Measurements from ENCODE around the gene CIB4.

CIB4 gene

GRCh38 chr2:26609205-26609631 lies 31.9 kb downstream of the CIB4 start:
- DNase-seq (ENCODE audit: low spot score) = no peak

- DNase-seq (ENCODE audit: low spot score) = no peak
Measured at GRCh38 chr2:26608557-26608956, 32.6 kb downstream of the CIB4 start.

GRCh38 chr2:26607698-26608097 lies 33.5 kb downstream of the CIB4 start:
- DNase-seq (ENCODE audit: low spot score) = no peak

- no peak for DNase-seq (ENCODE audit: low spot score)
Measured at GRCh38 chr2:26606847-26607190, 34.3 kb downstream of the CIB4 start.

- DNase-seq (ENCODE audit: low spot score) = no peak
Measured at GRCh38 chr2:26605999-26606846, 34.9 kb downstream of the CIB4 start.

- DNase-seq (ENCODE audit: low spot score) = peak; percentile 56
Measured at GRCh38 chr2:26605195-26605998, 35.8 kb downstream of the CIB4 start.

GRCh38 chr2:26602575-26602974 lies 38.6 kb downstream of the CIB4 start:
- no peak for DNase-seq (ENCODE audit: low spot score)

- DNase-seq (ENCODE audit: low spot score) = no peak
Measured at GRCh38 chr2:26599387-26599786, 41.8 kb downstream of the CIB4 start.

- no peak for DNase-seq (ENCODE audit: low spot score)
Measured at GRCh38 chr2:26598996-26599373, 42.2 kb downstream of the CIB4 start.

GRCh38 chr2:26598336-26598995 lies 42.7 kb downstream of the CIB4 start:
- DNase-seq (ENCODE audit: low spot score) = no peak

GRCh38 chr2:26597197-26597596 lies 44.0 kb downstream of the CIB4 start:
- DNase-seq (ENCODE audit: low spot score) = no peak

- no peak for DNase-seq (ENCODE audit: low spot score)
Measured at GRCh38 chr2:26595146-26595545, 46.0 kb downstream of the CIB4 start.

GRCh38 chr2:26591619-26592505 lies 49.3 kb downstream of the CIB4 start:
- DNase-seq (ENCODE audit: low spot score) = no peak

GRCh38 chr2:26590980-26591618 lies 50.1 kb downstream of the CIB4 start:
- DNase-seq (ENCODE audit: low spot score) = no peak

GRCh38 chr2:26590508-26590907 lies 50.7 kb downstream of the CIB4 start:
- no peak for DNase-seq (ENCODE audit: low spot score)

- DNase-seq (ENCODE audit: low spot score) = no peak
Measured at GRCh38 chr2:26588576-26588975, 52.6 kb downstream of the CIB4 start.

GRCh38 chr2:26587994-26588393 lies 53.2 kb downstream of the CIB4 start:
- no peak for DNase-seq (ENCODE audit: low spot score)

- DNase-seq (ENCODE audit: low spot score) = no peak
Measured at GRCh38 chr2:26585966-26586365, 55.2 kb downstream of the CIB4 start.

- DNase-seq (ENCODE audit: low spot score) = no peak
Measured at GRCh38 chr2:26585100-26585499, 56.1 kb downstream of the CIB4 start.

- no peak for DNase-seq (ENCODE audit: low spot score)
Measured at GRCh38 chr2:26584656-26585055, 56.5 kb downstream of the CIB4 start.

GRCh38 chr2:26584191-26584590 lies 57.0 kb downstream of the CIB4 start:
- no peak for DNase-seq (ENCODE audit: low spot score)

Data from SK-N-DZ (cell line).